Measurements from ENCODE around the gene PSMD5. TPM values are rescaled to one million over a fixed set of nuclear protein-coding genes. Genes with fewer than 3 reads are reported as not detected.
A peak's percentile ranks its signal among the peaks of the same experiment; 100 is the strongest.

Gene PSMD5
- total and polyA plus RNA-seq, 2 of the 4 experiments (the other 2 are of a cell fraction): 25.6 to 26.1 TPM

DNA sequence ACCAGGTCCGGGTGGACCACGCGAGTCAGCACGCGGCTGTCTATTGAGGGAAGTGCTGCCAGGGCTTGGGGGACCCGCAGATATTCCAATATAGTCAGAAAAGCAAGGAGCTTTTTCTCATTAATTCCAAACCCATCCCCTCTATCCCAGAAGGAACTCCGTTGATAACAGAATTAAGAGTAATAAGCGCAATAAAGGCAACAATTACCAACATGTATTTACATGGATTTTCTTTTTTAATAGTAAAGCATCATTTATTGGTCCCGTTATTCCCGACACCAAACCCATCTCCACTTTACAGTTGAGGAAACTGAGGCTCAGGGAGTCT, 26.6 kb upstream of the PSMD5 start:
- intact Hi-C loops (cut with micrococcal nuclease): loop anchor here (2.0 kb wide), 1 partner anchor 67 kb away; no protein-coding TSS in a partner anchor
- in situ Hi-C loops (cut with MboI; ENCODE audit: low sequenced_read_pairs): no loop called here
- no CpG with 5 or more reads among the region's 10 CpGs for WGBS, 2 experiments (ENCODE audit: extremely low coverage in 2 of 2, insufficient read length in 1 of 2)
- Histone ChIP-seq H3K18ac (ENCODE audit: low read depth, low read length) (no peak overlapping the region; the same call in 1 of the 2 replicates), H3K4ac (ENCODE audit: low read depth, low read length) (peak overlapping the region; percentile 69), H3K9me3 (ENCODE audit: control insufficient read depth, insufficient read depth, low read length) (no peaks in the 10 kb centered on the region), H3K9ac (ENCODE audit: low read depth, low read length) (peak overlapping the region; percentile 28), H4K8ac (ENCODE audit: low read depth in 2 of 2, low read length in 2 of 2) (peak overlapping the region; percentile 91 to 93; a peak in 3 of 4 replicates), H4K91ac (ENCODE audit: insufficient read depth, low read depth, low read length) (peak overlapping the region; percentile 62; the same call in 1 of the 2 replicates), H3K27ac (ENCODE audit: insufficient read depth, low read length) (peak overlapping the region; percentile 69), H3K56ac (ENCODE audit: extremely low read depth, insufficient read depth, low read length) (no peak overlapping the region), H4K5ac (ENCODE audit: low read depth, low read length) (peak overlapping the region; percentile 38), H3K4me2 (ENCODE audit: low read depth, low read length) (peak overlapping the region; percentile 59), H2BK5ac (ENCODE audit: low read depth, low read length, poor library complexity, severe bottlenecking) (peak overlapping the region; percentile 42), H2AK5ac (ENCODE audit: low read depth, low read length) (peak overlapping the region; percentile 63), H3K23ac (ENCODE audit: low read depth, low read length) (no peak overlapping the region), H3K4me1 (ENCODE audit: control insufficient read depth, insufficient read depth, low read length) (peaks cover 10% of the 10 kb centered on the region), H3K9me1 (ENCODE audit: insufficient read depth, low read length) (peaks cover 28% of the 10 kb centered on the region), H2AK9ac (replicated peaks; ENCODE audit: low read depth, low read length, poor library complexity) (peak overlapping the region; percentile 75), H2AFZ (replicated peaks; ENCODE audit: low read length, poor library complexity) (peak overlapping the region; percentile 91), H3K79me1 (ENCODE audit: low read depth in 1 of 2, low read length in 2 of 2) (peaks cover 13 to 45% of the 10 kb centered on the region in 2 experiments), H2BK15ac (ENCODE audit: low read depth, low read length) (peak overlapping the region; percentile 57; the same call in 1 of the 3 replicates), H3K36me3 (ENCODE audit: control insufficient read depth, insufficient read depth, low read length) (peaks cover 31% of the 10 kb centered on the region), H2BK20ac (ENCODE audit: low read depth, low read length) (0 out of 2 replicates have a peak overlapping the region, but pooled peaks have one; percentile 5), H3K14ac (replicated peaks; ENCODE audit: low read depth, low read length) (peak overlapping the region; percentile 19; the same call in 1 of the 2 replicates), H4K20me1 (ENCODE audit: insufficient read depth, low read length) (no peaks in the 10 kb centered on the region), H2BK120ac (ENCODE audit: low read depth, low read length) (peak overlapping the region; percentile 25), H3K4me3 (ENCODE audit: insufficient read depth, low read depth, low read length) (peak overlapping the region; percentile 48), H3K27me3 (ENCODE audit: control insufficient read depth, insufficient read depth, low read length) (no peaks in the 10 kb centered on the region)
- dilution Hi-C loops (cut with HindIII; ENCODE audit: low sequenced_read_pairs, unreplicated experiment): no loop called here
- ChIA-PET POLR2A (ENCODE audit: unreplicated experiment) (no interaction called here), CTCF (interaction anchor here (0.6 to 1.0 kb wide), 2 partner anchors 48 to 325 kb away, joined by 3 read pairs; no protein-coding TSS in a partner anchor)
- peak; percentile 51; the same call in 1 of the 2 replicates for TF ChIP-seq MXI1 (IDR thresholded peaks at IDR 0.05; ENCODE audit: borderline replicate concordance, low read depth, low read length)
- no peak for TF ChIP-seq BHLHE40 (IDR thresholded peaks at IDR 0.05; ENCODE audit: low read depth, low read length)
- BruUV-seq (replicated peaks): no TSS peak
- ATAC-seq (ENCODE audit: low read depth) (no peak), DNase-seq (no peak)

Measured in IMR-90 (cell line).